Mucosa of descending colon (tissue), 3 donors: ENCODE data around the gene SOCS3. TPM values are rescaled to one million over a fixed set of nuclear protein-coding genes. Genes with fewer than 3 reads are reported as not detected.

Source experiments
- ATAC-seq: fragments of 200-7000 bp; cut with Tn5 transposase; one replicate; pipeline ENCODE4 v1.9.1; 2020; ENCODE audit warnings: mild to moderate bottlenecking, moderate library complexity
- DNase-seq, 3 donors: peaks; one replicate each; pipeline ENCODE4 v3.0.0-alpha.2; 2020
- H3K36me3 ChIP-seq: fragments of 200-600 bp; one replicate; pipeline ENCODE4 v1.8.0; 2021; ENCODE audit warnings: low read depth, mild to moderate bottlenecking
- H3K4me1 ChIP-seq: fragments of 200-600 bp; one replicate; pipeline ENCODE4 v1.8.0; 2021; ENCODE audit warnings: low read depth, mild to moderate bottlenecking
- H3K4me3 ChIP-seq: fragments of 200-600 bp; one replicate; pipeline ENCODE4 v1.8.0; 2021; ENCODE audit warnings: mild to moderate bottlenecking
- H3K9me3 ChIP-seq: fragments of 200-600 bp; one replicate; pipeline ENCODE4 v1.8.0; 2021; ENCODE audit warnings: mild to moderate bottlenecking
- CTCF ChIP-seq: fragments of 200-600 bp; IDR thresholded peaks from one replicate; pipeline ENCODE4 v1.8.0; 2022; ENCODE audit warnings: antibody characterized with exemption, mild to moderate bottlenecking
- intact Hi-C, 2 donors: fragments of 100-400 bp; cut with DNase I in 1 of 2; cut with micrococcal nuclease in 1 of 2; formaldehyde crosslinking; loops; one replicate each; pipeline versions ENCODE4 v1.11.0 to v1.11.1; 2022; cut with DNase I, micrococcal nuclease
- total RNA-seq, 3 donors: library from RNA; stranded (reverse); fragmentation: NEBNext Ultra II Directional in 2 of 3; extraction: Animal tissue kit (Norgen Biotek cat#: 25700) in 2 of 3; gene quantifications; one replicate each; pipeline versions ENCODE4 v1.2.1 to v1.2.4, GENCODE V29; 2021 to 2023
- donor health status: DM: no; HTN: no; CAD: no; lungs with moderate emphysema.
- donor health status: DM: no; HTN: no; CAD: no.
- donor health status: DM: no; HTN: yes; CAD: no.

SOCS3 gene
- total RNA-seq, 3 donors from 2014 or later = 21.9 to 41.3 (median 23.2) TPM

GRCh38 chr17:78371056-78371455 lies 11.2 kb upstream of the SOCS3 start:
- Histone ChIP-seq H3K4me1 (no peaks in the 10 kb centered on the region), H3K9me3 (no peaks in the 10 kb centered on the region), H3K4me3 (no peak overlapping the region), H3K36me3 (no peaks in the 10 kb centered on the region)
- ATAC-seq (no peak), DNase-seq (no peak)
- TF ChIP-seq CTCF = no peak
- intact Hi-C loops = loop anchor here in 1 of 2 donors (5.0 kb wide), 1 partner anchor 89 kb away; no protein-coding TSS in a partner anchor

GRCh38 chr17:78369791-78370381 lies 10.0 kb upstream of the SOCS3 start:
- no peak for TF ChIP-seq CTCF
- no peak for DNase-seq
- ATAC-seq = no peak
- Histone ChIP-seq H3K4me1 (no peaks in the 10 kb centered on the region), H3K9me3 (no peaks in the 10 kb centered on the region), H3K4me3 (no peak overlapping the region), H3K36me3 (no peaks in the 10 kb centered on the region)
- intact Hi-C loops = loop anchor here (5.0 to 10.0 kb wide), 2 partner anchors 75 to 88 kb away; no protein-coding TSS in a partner anchor

GRCh38 chr17:78368854-78369495 lies 9.1 kb upstream of the SOCS3 start:
- ATAC-seq (no peak), DNase-seq (no peak)
- Histone ChIP-seq H3K4me3 (no peak overlapping the region), H3K4me1 (no peaks in the 10 kb centered on the region), H3K9me3 (no peaks in the 10 kb centered on the region), H3K36me3 (no peaks in the 10 kb centered on the region)
- TF ChIP-seq CTCF = no peak
- intact Hi-C loops = loop anchor here in 1 of 2 donors (10.0 kb wide), 1 partner anchor 74 kb away; no protein-coding TSS in a partner anchor

GRCh38 chr17:78368348-78368747 lies 8.5 kb upstream of the SOCS3 start:
- no peaks in the 10 kb centered on the region for H3K36me3 ChIP-seq
- H3K4me1 ChIP-seq = no peaks in the 10 kb centered on the region
- DNase-seq = no peak
- H3K4me3 ChIP-seq = no peak overlapping the region
- H3K9me3 ChIP-seq = no peaks in the 10 kb centered on the region
- intact Hi-C loops = loop anchor here in 1 of 2 donors (10.0 kb wide), 1 partner anchor 74 kb away; no protein-coding TSS in a partner anchor
- no peak for TF ChIP-seq CTCF
- no peak for ATAC-seq

- intact Hi-C loops = loop anchor here in 1 of 2 donors (10.0 kb wide), 1 partner anchor 72 kb away; no protein-coding TSS in a partner anchor
- Histone ChIP-seq H3K4me1 (no peaks in the 10 kb centered on the region), H3K9me3 (no peaks in the 10 kb centered on the region), H3K4me3 (no peak overlapping the region), H3K36me3 (no peaks in the 10 kb centered on the region)
- DNase-seq = no peak
- TF ChIP-seq CTCF = no peak
- no peak for ATAC-seq
Observed at GRCh38 chr17:78367193-78367592, 7.3 kb upstream of the SOCS3 start.
